SK-N-SH treated with all-trans-retinoic acid at 6 μM for 48 hours (cell line): ENCODE results near the gene TOM1L2.

Experiments
- ATAC-seq: fragments of 200-7000 bp; cut with Tn5 transposase; 3 replicates; pipeline ENCODE4 v1.9.1; 2020; ENCODE audit warnings: mild to moderate bottlenecking, moderate library complexity
- ARNTL ChIP-seq: fragments of 450-650 bp; formaldehyde crosslinking; IDR thresholded peaks from 2 replicates; pipeline ENCODE4 v1.5.0; 2020; ENCODE audit warnings: low read depth, mild to moderate bottlenecking, moderate library complexity, borderline replicate concordance
- BACH2 ChIP-seq: fragments of 250-450 bp; sonication (Bioruptor Pico); IDR thresholded peaks from 2 replicates; pipeline ENCODE4 v1.9.0; 2021; ENCODE audit warnings: mild to moderate bottlenecking, borderline replicate concordance
- CREB5 ChIP-seq: fragments of 250-450 bp; sonication (Bioruptor Pico); IDR thresholded peaks from 2 replicates; pipeline ENCODE4 v1.5.1; 2020; ENCODE audit warnings: low read depth, mild to moderate bottlenecking, moderate library complexity
- CSDC2 ChIP-seq: fragments of 250-450 bp; sonication (Bioruptor Pico); IDR thresholded peaks from 2 replicates; pipeline ENCODE4 v1.5.0; 2020; ENCODE audit warnings: mild to moderate bottlenecking, moderate library complexity
- ESRRG ChIP-seq: fragments of 250-450 bp; sonication (Bioruptor Pico); IDR thresholded peaks from 2 replicates; pipeline ENCODE4 v1.6.1; 2021; ENCODE audit warnings: mild to moderate bottlenecking
- GLIS3 ChIP-seq: fragments of 250-450 bp; sonication (Bioruptor Pico); IDR thresholded peaks from 2 replicates; pipeline ENCODE4 v1.5.0; 2020; ENCODE audit warnings: mild to moderate bottlenecking, moderate library complexity
- ISL1 ChIP-seq: fragments of 250-450 bp; sonication (Bioruptor Pico); IDR thresholded peaks from 2 replicates; pipeline ENCODE4 v2.1.2; 2022; ENCODE audit warnings: mild to moderate bottlenecking, moderate library complexity
- OSR1 ChIP-seq: fragments of 250-450 bp; sonication (Bioruptor Pico); IDR thresholded peaks from 2 replicates; pipeline ENCODE4 v1.8.0; 2022; ENCODE audit warnings: moderate library complexity, mild to moderate bottlenecking, inconsistent platforms
- PPARA ChIP-seq: fragments of 250-450 bp; sonication (Bioruptor Pico); IDR thresholded peaks from 2 replicates; pipeline ENCODE4 v1.5.0; 2020; ENCODE audit warnings: mild to moderate bottlenecking, borderline replicate concordance
- RARB ChIP-seq: fragments of 250-450 bp; sonication (Bioruptor Pico); IDR thresholded peaks from 2 replicates; pipeline ENCODE4 v1.8.0; 2021; ENCODE audit warnings: mild to moderate bottlenecking, moderate library complexity
- SNAI2 ChIP-seq: fragments of 250-450 bp; sonication (Bioruptor Pico); IDR thresholded peaks from 2 replicates; pipeline ENCODE4 v1.5.0; 2020; ENCODE audit warnings: mild to moderate bottlenecking, moderate library complexity
- TCF4 ChIP-seq: fragments of 250-450 bp; sonication (Bioruptor Pico); IDR thresholded peaks from 2 replicates; pipeline ENCODE4 v1.8.0; 2021; ENCODE audit warnings: mild to moderate bottlenecking, moderate library complexity, borderline replicate concordance
- TOX ChIP-seq: fragments of 250-450 bp; sonication (Bioruptor Pico); IDR thresholded peaks from 2 replicates; pipeline ENCODE4 v1.8.0; 2021; ENCODE audit warnings: mild to moderate bottlenecking, moderate library complexity, borderline replicate concordance
- ZC3H10 ChIP-seq: fragments of 250-450 bp; sonication (Bioruptor Pico); IDR thresholded peaks from 2 replicates; pipeline ENCODE4 v1.5.1; 2021; ENCODE audit warnings: mild to moderate bottlenecking, moderate library complexity
- ZFP3 ChIP-seq: fragments of 250-450 bp; sonication (Bioruptor Pico); IDR thresholded peaks from 2 replicates; pipeline ENCODE4 v1.5.0; 2020; ENCODE audit warnings: mild to moderate bottlenecking, moderate library complexity
- ZFP30 ChIP-seq: fragments of 450-650 bp; formaldehyde crosslinking; IDR thresholded peaks from 2 replicates; pipeline ENCODE4 v1.5.0; 2022; ENCODE audit warnings: mild to moderate bottlenecking, moderate library complexity
- ZNF565 ChIP-seq: fragments of 450-650 bp; formaldehyde crosslinking; conservative IDR thresholded peaks from 2 replicates; pipeline ENCODE4 v1.5.0; 2020; ENCODE audit warnings: low read depth, mild to moderate bottlenecking, moderate library complexity
- ZNF8 ChIP-seq: fragments of 450-650 bp; formaldehyde crosslinking; IDR thresholded peaks from 2 replicates; pipeline ENCODE4 v1.5.0; 2020; ENCODE audit warnings: mild to moderate bottlenecking, moderate library complexity
- TF ChIP-seq, protein P1 (sequence below): fragments of 250-450 bp; sonication (Bioruptor Pico); IDR thresholded peaks from 2 replicates; pipeline ENCODE4 v1.5.1; 2021; ENCODE audit warnings: mild to moderate bottlenecking, moderate library complexity
- TF ChIP-seq, protein P2 (sequence below): fragments of 250-450 bp; sonication (Bioruptor Pico); IDR thresholded peaks from 2 replicates; pipeline ENCODE4 v1.8.0; 2021; ENCODE audit warnings: low read depth, mild to moderate bottlenecking, moderate library complexity, borderline replicate concordance

Gene TOM1L2

GRCh38 chr17:17934214-17934613, 38.0 kb downstream of the TOM1L2 start:
- no peak for ATAC-seq
- no peak for TF ChIP-seq TOX (CRISPR knock-in tag)
- no peak for TF ChIP-seq TCF4
- TF ChIP-seq ZC3H10, result no peak
- TF ChIP-seq, protein P1, sequence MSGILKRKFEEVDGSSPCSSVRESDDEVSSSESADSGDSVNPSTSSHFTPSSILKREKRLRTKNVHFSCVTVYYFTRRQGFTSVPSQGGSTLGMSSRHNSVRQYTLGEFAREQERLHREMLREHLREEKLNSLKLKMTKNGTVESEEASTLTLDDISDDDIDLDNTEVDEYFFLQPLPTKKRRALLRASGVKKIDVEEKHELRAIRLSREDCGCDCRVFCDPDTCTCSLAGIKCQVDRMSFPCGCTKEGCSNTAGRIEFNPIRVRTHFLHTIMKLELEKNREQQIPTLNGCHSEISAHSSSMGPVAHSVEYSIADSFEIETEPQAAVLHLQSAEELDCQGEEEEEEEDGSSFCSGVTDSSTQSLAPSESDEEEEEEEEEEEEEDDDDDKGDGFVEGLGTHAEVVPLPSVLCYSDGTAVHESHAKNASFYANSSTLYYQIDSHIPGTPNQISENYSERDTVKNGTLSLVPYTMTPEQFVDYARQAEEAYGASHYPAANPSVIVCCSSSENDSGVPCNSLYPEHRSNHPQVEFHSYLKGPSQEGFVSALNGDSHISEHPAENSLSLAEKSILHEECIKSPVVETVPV, result no peak
- no peak for TF ChIP-seq ESRRG (CRISPR knock-in tag)
- TF ChIP-seq GLIS3 (CRISPR knock-in tag), result no peak
- TF ChIP-seq ARNTL (CRISPR knock-in tag), result no peak
- TF ChIP-seq PPARA (CRISPR knock-in tag), result no peak
- TF ChIP-seq RARB (CRISPR knock-in tag), result no peak
- TF ChIP-seq ZFP30 (CRISPR knock-in tag), result no peak
- TF ChIP-seq, protein P2, sequence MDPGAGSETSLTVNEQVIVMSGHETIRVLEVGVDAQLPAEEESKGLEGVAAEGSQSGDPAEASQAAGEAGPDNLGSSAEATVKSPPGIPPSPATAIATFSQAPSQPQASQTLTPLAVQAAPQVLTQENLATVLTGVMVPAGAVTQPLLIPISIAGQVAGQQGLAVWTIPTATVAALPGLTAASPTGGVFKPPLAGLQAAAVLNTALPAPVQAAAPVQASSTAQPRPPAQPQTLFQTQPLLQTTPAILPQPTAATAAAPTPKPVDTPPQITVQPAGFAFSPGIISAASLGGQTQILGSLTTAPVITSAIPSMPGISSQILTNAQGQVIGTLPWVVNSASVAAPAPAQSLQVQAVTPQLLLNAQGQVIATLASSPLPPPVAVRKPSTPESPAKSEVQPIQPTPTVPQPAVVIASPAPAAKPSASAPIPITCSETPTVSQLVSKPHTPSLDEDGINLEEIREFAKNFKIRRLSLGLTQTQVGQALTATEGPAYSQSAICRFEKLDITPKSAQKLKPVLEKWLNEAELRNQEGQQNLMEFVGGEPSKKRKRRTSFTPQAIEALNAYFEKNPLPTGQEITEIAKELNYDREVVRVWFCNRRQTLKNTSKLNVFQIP (CRISPR knock-in tag), result no peak
- TF ChIP-seq BACH2 (CRISPR knock-in tag), result no peak

- no peak for TF ChIP-seq ZC3H10
- TF ChIP-seq SNAI2 (CRISPR knock-in tag), result no peak
- TF ChIP-seq ZNF565, result no peak
- TF ChIP-seq GLIS3 (CRISPR knock-in tag), result no peak
- TF ChIP-seq PPARA (CRISPR knock-in tag), result no peak
- no peak for TF ChIP-seq CSDC2 (CRISPR knock-in tag)
- no peak for TF ChIP-seq CREB5
- ATAC-seq, result no peak
These were observed 38.4 kb downstream of the TOM1L2 start for GRCh38 chr17:17933775-17934174.

- no peak for ATAC-seq
These were observed 41.0 kb downstream of the TOM1L2 start for GRCh38 chr17:17931159-17931558.

GRCh38 chr17:17930674-17931073, 41.5 kb downstream of the TOM1L2 start:
- no peak for TF ChIP-seq TCF4
- TF ChIP-seq ISL1 (CRISPR knock-in tag), result peak; percentile 59
- 0 out of 2 replicates have a peak, but pooled peaks have one; percentile 55 for TF ChIP-seq ZC3H10
- peak; percentile 56 for ATAC-seq

More at GRCh38 chr17:17931159-17931558, 41.0 kb downstream of the TOM1L2 start:
- TF ChIP-seq ZC3H10 (no peak), PPARA (CRISPR knock-in tag) (no peak), SNAI2 (CRISPR knock-in tag) (no peak), TCF4 (no peak), ARNTL (CRISPR knock-in tag) (no peak), ZFP3 (CRISPR knock-in tag) (no peak), OSR1 (CRISPR knock-in tag) (no peak), ZNF8 (no peak), ISL1 (CRISPR knock-in tag) (no peak)
- TF ChIP-seq, protein P2 (CRISPR knock-in tag), result no peak
- TF ChIP-seq, protein P1, result no peak
